ENCODE data around the gene THAP7.

The THAP7 gene

DNA sequence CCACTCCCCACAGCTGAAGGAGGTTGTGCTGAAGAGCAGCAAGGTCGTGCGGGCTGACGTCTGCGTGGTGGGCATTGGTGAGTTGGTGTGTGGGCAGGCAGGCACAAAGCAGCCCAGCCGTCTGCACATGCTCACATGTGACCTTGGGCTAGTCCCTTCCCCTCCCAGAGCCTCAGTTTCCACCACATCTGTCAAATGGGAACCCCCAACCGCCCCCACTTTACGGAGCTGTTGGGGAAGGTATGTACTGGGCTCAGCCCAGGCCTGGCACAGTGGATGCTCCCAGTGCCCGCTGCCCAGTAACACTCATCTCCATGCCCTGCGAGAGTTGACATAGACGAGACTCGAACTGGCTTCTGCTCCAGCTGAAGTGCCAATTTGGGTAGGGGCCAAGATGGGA lies 24.9 kb downstream of the THAP7 start:
- TF ChIP-seq, protein P1, sequence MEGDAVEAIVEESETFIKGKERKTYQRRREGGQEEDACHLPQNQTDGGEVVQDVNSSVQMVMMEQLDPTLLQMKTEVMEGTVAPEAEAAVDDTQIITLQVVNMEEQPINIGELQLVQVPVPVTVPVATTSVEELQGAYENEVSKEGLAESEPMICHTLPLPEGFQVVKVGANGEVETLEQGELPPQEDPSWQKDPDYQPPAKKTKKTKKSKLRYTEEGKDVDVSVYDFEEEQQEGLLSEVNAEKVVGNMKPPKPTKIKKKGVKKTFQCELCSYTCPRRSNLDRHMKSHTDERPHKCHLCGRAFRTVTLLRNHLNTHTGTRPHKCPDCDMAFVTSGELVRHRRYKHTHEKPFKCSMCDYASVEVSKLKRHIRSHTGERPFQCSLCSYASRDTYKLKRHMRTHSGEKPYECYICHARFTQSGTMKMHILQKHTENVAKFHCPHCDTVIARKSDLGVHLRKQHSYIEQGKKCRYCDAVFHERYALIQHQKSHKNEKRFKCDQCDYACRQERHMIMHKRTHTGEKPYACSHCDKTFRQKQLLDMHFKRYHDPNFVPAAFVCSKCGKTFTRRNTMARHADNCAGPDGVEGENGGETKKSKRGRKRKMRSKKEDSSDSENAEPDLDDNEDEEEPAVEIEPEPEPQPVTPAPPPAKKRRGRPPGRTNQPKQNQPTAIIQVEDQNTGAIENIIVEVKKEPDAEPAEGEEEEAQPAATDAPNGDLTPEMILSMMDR (IDR thresholded peaks at IDR 0.05), result no peak

DNA sequence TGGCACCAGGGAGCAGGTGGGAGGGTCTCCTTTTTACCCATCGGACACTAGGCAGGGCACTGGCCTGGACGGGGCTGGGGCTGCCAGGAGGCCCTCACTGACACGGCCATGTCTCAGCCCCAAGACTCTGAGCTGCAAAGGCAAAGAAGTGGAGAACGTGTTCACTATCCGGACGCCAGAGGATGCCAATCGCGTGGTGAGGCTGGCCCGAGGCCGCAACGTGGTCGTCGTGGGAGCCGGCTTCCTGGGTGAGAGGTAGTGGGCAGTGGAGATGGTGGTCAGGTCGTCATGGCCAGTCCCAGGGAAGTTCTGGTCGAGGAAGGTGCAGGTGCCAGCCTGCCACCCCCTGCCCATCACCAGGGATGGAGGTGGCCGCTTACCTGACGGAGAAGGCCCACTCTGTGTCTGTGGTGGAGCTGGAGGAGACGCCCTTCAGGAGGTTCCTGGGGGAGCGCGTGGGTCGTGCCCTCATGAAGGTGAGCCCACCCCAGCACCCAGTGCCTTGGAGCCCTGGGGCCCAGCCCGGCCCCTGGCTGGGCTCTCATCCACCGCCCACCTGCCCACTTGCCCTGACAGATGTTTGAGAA lies 25.5 kb downstream of the THAP7 start:
- TF ChIP-seq, protein P1 (IDR thresholded peaks at IDR 0.05), result no peak

DNA sequence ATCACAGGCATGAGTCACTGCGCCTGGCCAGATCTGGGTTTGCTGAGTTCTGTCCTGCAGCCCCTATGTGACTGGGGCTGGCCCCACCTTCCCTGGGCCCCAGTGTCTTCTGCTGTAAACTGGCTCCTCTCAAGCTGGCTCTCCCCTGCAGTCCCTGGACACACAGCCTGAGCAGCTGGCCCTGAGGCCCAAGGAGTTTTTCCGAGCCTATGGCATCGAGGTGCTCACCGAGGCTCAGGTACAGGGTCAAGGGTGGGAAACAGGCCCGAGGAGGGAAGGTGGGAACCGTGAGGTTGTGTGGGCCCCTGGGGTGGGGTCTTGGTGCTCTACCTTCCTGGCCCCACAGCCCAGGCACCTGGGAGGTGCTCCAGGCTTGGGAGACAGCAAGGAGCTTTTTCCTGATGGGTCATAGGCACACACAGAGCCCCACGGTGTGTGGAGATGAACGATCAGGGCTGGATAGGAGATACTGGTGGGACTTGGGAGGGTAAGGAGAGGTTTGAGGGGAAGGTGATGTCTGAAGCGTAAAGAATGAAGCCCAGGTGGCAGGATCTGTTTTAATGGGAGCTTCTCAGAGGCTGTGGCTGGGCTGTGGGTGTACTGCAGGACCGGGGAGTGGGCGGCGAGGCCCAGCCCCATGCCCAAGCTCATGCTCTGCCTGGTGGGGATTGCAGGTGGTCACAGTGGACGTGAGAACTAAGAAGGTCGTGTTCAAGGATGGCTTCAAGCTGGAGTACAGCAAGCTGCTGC lies 26.2 kb downstream of the THAP7 start:
- TF ChIP-seq, protein P1 (IDR thresholded peaks at IDR 0.05), result no peak

DNA sequence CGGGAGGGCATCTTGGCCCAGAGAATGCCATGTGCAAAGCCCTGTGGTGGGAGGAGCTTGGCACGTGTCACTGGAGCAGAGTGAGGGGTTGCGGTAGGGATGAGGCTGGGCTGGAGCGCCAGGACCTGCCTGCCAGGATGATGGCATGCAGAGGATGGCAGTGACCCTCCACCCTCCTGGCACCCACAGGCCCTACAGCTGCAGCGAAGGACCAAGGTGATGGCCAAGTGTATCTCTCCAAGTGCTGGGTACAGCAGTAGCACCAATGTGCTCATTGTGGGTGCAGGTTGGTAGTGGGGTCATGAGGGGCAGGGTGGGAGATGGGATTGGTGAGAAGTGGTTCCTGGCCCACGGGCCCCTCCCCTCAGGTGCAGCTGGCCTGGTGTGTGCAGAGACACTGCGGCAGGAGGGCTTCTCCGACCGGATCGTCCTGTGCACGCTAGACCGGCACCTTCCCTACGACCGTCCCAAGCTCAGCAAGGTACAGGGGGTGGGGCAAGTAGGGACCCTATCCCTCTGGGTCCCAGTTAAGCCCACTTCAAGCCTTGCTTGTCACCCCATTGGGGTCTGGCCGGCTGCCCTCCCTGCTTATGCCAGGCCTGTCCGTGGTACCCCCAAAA lies 27.5 kb downstream of the THAP7 start:
- TF ChIP-seq, protein P1 (IDR thresholded peaks at IDR 0.05), result no peak

DNA sequence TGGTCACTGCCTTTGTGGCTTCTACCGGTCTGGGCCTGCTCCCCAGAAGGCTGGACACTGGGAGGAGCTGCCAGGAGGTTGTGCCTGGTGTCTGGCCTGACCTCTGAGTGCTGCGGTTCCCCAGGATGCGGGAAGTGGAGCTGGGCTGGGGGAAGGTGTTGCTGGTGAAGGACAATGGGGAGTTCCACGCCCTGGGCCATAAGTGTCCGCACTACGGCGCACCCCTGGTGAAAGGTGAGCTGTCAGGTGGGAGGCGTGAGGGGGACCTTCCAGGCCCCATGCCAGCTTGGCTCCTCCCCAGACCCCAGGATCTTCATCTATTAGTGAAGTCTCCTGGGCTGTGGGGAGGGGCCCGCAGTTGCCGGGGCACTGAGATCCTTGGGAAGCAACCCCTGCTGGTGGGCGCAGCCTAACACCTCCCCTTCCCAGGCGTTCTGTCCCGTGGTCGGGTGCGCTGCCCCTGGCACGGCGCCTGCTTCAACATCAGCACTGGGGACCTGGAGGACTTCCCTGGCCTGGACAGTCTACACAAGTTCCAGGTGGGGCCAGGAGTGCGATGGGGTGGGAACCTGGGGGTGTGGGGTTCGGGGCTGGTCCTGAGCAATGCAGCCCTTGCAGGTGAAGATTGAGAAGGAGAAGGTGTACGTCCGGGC lies 28.2 kb downstream of the THAP7 start:
- TF ChIP-seq, protein P1 (IDR thresholded peaks at IDR 0.05), result no peak

DNA sequence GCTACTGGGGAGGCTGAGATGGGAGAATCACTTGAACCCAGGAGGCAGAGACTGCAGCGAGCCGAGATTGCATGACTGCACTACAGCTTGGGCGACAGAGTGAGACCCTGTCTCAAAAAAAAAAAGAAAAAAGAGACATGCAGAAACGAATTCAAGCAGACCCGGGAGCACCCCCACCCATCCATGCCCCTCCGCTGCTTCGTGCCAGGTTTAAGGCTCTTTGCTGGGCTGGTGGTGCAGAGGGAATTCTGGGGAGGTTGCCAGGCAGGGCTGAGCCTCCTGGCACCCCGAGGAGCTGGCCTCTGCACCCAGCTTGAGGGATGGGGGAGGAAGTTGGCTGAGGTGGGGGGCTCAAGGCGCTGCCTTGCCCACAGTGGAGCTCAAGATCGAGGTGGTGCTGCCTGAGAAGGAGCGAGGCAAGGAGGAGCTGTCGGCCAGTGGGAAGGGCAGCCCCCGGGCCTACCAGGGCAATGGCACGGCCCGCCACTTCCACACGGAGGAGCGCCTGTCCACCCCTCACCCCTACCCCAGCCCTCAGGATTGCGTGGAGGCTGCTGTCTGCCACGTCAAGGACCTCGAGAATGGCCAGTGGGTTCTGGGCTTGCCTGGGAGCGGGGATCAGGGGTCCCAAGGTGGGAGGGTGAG lies 28.9 kb downstream of the THAP7 start:
- TF ChIP-seq, protein P1 (IDR thresholded peaks at IDR 0.05), result no peak

DNA sequence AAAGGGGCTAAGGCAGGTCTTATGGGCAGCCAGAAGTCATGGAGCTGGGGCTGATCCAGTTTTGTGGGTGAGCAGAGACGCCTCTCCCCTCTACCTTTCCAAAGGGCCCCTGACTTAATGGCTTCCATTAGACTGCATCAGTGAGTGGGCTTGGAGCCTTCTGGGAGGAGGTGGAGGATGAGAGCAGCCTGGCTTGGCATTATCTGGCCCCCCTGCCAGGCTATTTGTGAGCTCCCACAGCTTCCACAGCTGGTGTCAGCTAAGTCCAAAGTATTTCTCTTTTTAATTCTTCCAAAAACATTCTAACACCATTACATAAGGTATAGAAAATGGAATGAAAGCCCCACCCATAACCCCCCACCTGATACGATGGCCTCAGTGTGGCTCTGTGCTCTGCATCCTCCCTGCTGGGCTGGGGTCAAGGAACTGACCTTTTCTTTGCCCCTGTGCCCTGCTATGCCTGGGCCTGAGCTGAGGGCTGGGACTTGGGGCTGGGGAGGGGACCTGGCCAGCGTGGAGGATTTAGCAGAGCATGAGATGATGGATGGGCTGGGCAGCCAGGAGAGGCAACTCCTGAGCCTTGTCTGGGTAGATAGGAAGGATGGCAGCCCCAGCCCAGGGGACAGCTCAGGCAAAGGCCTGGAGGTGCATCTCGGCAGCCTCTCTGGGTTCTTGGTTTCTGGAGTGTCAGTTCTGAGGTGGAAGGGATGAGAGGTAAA lies 30.8 kb downstream of the THAP7 start:
- TF ChIP-seq, protein P1 (IDR thresholded peaks at IDR 0.05), result no peak

Data from LNCAP (cell line).